Spinal cord (tissue), 10 donors: ENCODE data around the gene MLX. TPM values are rescaled to one million over a fixed set of nuclear protein-coding genes. Genes with fewer than 3 reads are reported as not detected.
"Not testable (repeated sequence)": the region's sequence is repeated elsewhere in the genome, so short reads cannot be mapped to it uniquely, and the experiment has no call there.

Experiments used
- DNase-seq, 6 donors: peaks; one replicate each; pipeline versions ENCODE4 v3.0.0 to v3.0.0-alpha.2; 2013 to 2015; ENCODE audit warnings: low spot score in 6 of 6, low read depth in 4 of 6
- H3K27ac ChIP-seq: one replicate; pipeline ENCODE4 v1.5.1; 2013; ENCODE audit warnings: low read depth, low read length, control low read depth
- H3K27me3 ChIP-seq: one replicate; pipeline ENCODE4 v1.6.1; 2013; ENCODE audit warnings: low read length; ENCODE audit not compliant: control insufficient read depth, insufficient read depth
- H3K36me3 ChIP-seq: one replicate; pipeline ENCODE4 v1.6.1; 2013; ENCODE audit warnings: low read length; ENCODE audit not compliant: control insufficient read depth, insufficient read depth
- H3K4me1 ChIP-seq: one replicate; pipeline ENCODE4 v1.6.1; 2013; ENCODE audit warnings: low read length; ENCODE audit not compliant: control insufficient read depth, insufficient read depth
- H3K4me3 ChIP-seq: one replicate; pipeline ENCODE4 v1.5.1; 2013; ENCODE audit warnings: low read depth, low read length, control low read depth
- H3K9me3 ChIP-seq: one replicate; pipeline ENCODE4 v1.6.1; 2013; ENCODE audit warnings: low read length; ENCODE audit not compliant: control insufficient read depth, insufficient read depth
- WGBS: methylation state at CpG from one replicate; pipeline ENCODE4 v1.1.5; 2013; ENCODE audit warnings: missing lambda C conversion rate; ENCODE audit not compliant: insufficient coverage; 5-methylcytosine and 5-hydroxymethylcytosine counted together
- polyA plus RNA-seq, 2 donors: library from polyadenylated mRNA; unstranded; fragments of 120-200 nt; gene quantifications; one replicate each; pipeline ENCODE4 v1.2.1, GENCODE V29; 2013; ENCODE audit not compliant: insufficient read length in 2 of 2
- total RNA-seq, 2 donors: library from RNA; depleted of rRNA in 1 of 2; stranded (reverse); fragments of 120-200 nt in 1 of 2; fragments of >200 nt in 1 of 2; gene quantifications; one replicate each; pipeline versions ENCODE4 v1.2.3 to v1.2.4, GENCODE V29; 2013 to 2014
- donor health status: healthy.

MLX gene
- total and polyA plus RNA-seq, 4 donors: 20.3 to 45.4 (median 30.2) TPM

DNA sequence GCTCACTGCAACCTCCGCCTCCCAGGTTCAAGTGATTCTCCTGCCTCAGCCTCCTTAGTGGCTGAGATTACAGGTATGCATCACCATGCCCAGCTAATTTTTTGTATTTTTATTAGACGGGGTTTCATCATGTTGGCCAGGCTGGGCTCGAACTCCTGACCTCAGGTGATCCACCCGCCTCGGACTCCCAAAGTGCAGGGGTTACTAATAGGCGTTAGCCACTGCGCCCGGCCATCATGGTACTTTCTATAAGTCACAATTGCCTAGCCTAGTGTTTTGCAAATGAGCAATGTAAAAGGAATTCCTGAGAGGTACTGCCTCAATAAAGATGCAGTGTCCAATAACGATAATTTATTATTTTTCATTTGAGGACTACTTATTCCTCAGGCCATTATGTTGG lies 24.5 kb downstream of the MLX start:
- Histone ChIP-seq H3K27me3 (no peaks in the 10 kb centered on the region), H3K9me3 (no peaks in the 10 kb centered on the region), H3K4me3 (no peak overlapping the region), H3K36me3 (peaks cover 38% of the 10 kb centered on the region), H3K27ac (no peak overlapping the region), H3K4me1 (no peaks in the 10 kb centered on the region)
- DNase-seq: peak in 1 of 6 donors; percentile 13
- WGBS: 90% methylated on average over 2 of the region's 9 CpGs

DNA sequence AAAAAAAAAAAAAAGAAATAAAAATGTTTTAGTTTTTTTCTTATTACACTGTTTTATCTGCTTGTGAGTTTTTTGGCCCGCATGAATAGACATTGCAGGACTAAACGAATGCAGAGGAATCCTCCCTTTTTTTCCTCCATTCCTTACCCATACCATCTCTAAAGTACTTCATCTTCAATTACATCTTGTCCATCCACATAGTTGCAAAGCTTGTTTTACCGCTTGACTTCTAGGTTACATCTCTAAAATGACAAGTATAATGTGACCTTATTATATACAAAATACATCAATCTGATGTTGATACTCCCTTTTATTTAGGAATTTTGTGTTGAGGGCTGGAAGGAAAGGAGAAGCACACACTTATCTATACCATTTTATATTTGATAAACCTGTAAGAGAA lies 29.5 kb downstream of the MLX start:
- H3K27ac ChIP-seq: no peak overlapping the region
- no peaks in the 10 kb centered on the region for H3K4me1 ChIP-seq
- no peaks in the 10 kb centered on the region for H3K27me3 ChIP-seq
- no peak for DNase-seq
- WGBS: no CpG with 5 or more reads among the region's 3 CpGs
- no peaks in the 10 kb centered on the region for H3K9me3 ChIP-seq
- H3K36me3 ChIP-seq: peaks cover 7% of the 10 kb centered on the region
- no peak overlapping the region for H3K4me3 ChIP-seq

DNA sequence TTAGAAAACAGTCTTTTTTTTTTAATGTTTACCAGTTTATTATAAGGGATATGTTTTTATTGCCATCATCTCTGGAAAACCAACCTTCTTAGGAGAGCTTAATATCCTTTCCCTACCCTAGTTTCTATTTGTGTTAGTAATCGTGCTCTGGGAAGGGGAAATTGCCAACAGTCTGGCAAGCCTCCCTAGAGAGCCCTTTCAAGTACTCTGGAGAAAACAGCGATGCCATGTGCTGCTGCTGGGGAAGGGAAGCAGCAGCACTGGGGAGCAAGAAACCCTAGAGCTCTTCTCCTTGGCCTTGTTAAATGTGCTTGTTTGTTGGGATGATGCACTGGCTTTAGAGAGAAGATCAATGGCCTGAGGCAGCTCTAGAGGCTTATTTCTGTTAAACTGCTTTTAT lies 32.0 kb downstream of the MLX start:
- H3K4me3 ChIP-seq: no peak overlapping the region
- H3K27ac ChIP-seq: no peak overlapping the region
- H3K36me3 ChIP-seq: peaks cover 5% of the 10 kb centered on the region
- peak in 2 of 6 donors; percentile 44 to 70 for DNase-seq
- H3K4me1 ChIP-seq: no peaks in the 10 kb centered on the region
- H3K9me3 ChIP-seq: no peaks in the 10 kb centered on the region
- H3K27me3 ChIP-seq: no peaks in the 10 kb centered on the region
- WGBS: 33% methylated on average over 1 of the region's 2 CpGs

DNA sequence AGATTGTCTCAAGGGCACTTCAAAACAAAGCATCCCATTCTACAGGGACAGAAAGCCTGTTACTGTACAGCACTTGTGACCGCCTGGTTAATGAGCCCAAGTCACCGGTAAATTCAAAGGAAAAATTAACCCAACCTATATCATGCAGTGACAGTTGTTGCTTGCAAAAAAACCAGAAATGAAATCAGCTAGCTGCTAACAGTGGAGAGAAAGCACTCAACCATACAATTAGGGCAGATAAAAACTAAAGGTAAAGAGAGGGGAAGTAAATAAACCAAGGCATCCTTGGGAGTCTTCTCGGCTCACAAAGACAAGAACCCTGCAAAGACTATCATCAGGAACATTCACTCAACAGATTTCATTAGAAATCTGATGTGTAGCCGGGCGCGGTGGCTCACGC lies 36.4 kb downstream of the MLX start:
- Histone ChIP-seq H3K27me3 (no peaks in the 10 kb centered on the region), H3K9me3 (no peaks in the 10 kb centered on the region), H3K27ac (no peak overlapping the region), H3K4me3 (no peak overlapping the region), H3K36me3 (peaks cover 3% of the 10 kb centered on the region), H3K4me1 (peaks cover 17% of the 10 kb centered on the region)
- 100% methylated on average over 1 of the region's 7 CpGs for WGBS
- DNase-seq: no peak

DNA sequence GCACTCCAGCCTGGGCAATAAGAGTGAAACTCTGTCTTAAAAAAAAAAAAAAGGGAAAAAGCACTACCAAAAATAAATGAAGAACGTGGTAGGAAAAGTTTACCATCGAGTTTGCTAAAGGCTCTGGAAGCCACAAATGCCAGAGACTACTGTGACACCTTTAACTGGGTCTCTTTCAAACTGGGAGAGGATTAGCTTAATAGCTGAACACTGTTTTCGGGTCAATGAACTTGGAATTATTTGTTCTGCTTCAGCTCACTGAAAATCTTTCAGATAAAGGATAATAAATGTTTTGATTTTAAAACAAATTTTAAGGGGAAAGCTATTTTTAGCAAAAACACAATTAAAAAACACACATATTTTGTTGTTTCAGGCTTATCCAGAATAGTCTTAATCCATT lies 40.9 kb downstream of the MLX start:
- Histone ChIP-seq H3K4me3 (peak overlapping the region; percentile 87), H3K36me3 (peaks cover 16% of the 10 kb centered on the region), H3K9me3 (no peaks in the 10 kb centered on the region), H3K27ac (no peak overlapping the region), H3K4me1 (peaks cover 21% of the 10 kb centered on the region), H3K27me3 (no peaks in the 10 kb centered on the region)
- DNase-seq: no peak
- no CpG with 5 or more reads among the region's 3 CpGs for WGBS

DNA sequence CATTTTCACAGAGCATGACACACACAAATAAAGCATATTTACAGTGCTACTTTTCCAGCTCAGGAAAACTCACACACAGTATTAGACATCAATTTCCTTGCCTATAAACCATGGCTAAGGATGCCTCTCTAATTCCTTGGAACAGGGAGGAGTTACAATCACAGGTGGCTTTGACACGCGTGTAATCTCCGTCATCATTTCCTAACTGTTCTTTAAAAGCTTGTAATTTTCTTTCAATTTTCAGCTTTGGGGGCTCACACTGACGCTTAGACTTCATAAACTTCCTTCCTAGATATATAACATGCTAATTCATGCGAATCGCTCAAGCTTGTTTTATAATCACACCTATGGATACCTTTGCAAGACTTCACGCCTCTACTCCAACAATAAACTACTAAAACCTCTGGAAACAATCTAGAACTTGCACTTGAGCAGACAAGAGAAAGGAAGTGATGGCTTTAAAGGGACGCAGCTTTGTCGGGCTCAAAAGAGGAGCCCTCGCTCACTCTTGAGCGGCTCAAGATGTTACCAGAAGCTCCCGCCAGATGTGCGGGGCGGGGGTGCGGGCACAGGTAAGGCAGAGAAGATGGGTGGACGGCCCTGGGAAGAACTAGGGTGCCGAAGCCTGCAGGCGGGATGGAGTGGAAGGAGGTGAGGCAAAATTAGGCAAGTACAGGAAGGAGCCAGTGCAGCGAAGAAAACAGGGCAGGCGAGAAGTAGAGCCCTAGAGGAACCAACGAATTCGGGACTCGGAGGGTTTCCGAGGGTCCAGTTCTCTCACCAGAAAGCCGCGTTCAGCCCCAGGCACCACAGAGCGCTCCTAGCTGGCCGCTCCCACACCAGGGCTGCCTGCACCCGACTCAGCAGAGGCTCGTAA lies 41.6 kb downstream of the MLX start:
- Histone ChIP-seq H3K27ac (peak overlapping the region; percentile 92), H3K36me3 (peaks cover 24% of the 10 kb centered on the region), H3K27me3 (no peaks in the 10 kb centered on the region), H3K9me3 (no peaks in the 10 kb centered on the region), H3K4me1 (peaks cover 21% of the 10 kb centered on the region), H3K4me3 (peak overlapping the region; percentile 87)
- WGBS: 2% methylated on average over 29 of the region's 30 CpGs
- no peak for DNase-seq

DNA sequence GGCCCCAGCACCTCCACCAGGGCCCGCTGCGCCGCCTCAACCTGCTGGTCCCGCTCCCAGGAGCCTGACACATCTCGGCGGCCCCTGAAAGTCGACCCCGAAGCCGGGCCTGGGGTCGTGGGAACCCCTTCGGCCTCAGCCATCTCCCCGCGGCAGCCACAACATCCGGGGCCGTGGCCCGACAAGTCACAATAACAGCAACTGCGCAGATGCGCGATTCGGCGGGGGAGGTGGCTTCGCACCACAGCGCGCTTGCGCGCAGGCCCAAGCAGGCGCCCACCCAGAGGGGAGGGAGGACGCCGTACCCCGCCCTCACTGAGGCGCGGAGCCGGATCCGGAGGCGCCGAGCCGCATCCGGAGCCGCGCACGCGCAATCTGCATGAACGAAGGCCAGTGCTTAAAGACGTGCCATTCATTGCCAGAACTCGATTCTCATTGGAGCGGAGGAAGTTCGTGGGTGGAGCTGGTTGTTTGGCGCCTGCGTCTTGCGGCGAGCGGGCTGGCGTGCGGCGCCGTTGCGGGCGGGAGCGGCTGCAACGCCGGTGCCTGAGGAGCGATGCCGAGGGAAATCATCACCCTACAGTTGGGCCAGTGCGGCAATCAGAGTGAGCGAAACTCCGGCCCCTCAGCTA lies 42.4 kb downstream of the MLX start, which contains the start of the genes RETREG3 and TUBG1:
Gene RETREG3, minus strand, starts transcription at position 193 of the 632 bp plus-strand sequence. Its CDS starts 50 bp downstream, at position 143.
Gene TUBG1, plus strand, starts transcription at position 502 of the 632 bp plus-strand sequence. Its CDS starts 55 bp downstream, at position 557.
- peaks cover 21% of the 10 kb centered on the region for H3K4me1 ChIP-seq
- WGBS: 0% methylated on average over 66 of the region's 66 CpGs
- H3K4me3 ChIP-seq: peak within 1 kb of the TSS; percentile 87

DNA sequence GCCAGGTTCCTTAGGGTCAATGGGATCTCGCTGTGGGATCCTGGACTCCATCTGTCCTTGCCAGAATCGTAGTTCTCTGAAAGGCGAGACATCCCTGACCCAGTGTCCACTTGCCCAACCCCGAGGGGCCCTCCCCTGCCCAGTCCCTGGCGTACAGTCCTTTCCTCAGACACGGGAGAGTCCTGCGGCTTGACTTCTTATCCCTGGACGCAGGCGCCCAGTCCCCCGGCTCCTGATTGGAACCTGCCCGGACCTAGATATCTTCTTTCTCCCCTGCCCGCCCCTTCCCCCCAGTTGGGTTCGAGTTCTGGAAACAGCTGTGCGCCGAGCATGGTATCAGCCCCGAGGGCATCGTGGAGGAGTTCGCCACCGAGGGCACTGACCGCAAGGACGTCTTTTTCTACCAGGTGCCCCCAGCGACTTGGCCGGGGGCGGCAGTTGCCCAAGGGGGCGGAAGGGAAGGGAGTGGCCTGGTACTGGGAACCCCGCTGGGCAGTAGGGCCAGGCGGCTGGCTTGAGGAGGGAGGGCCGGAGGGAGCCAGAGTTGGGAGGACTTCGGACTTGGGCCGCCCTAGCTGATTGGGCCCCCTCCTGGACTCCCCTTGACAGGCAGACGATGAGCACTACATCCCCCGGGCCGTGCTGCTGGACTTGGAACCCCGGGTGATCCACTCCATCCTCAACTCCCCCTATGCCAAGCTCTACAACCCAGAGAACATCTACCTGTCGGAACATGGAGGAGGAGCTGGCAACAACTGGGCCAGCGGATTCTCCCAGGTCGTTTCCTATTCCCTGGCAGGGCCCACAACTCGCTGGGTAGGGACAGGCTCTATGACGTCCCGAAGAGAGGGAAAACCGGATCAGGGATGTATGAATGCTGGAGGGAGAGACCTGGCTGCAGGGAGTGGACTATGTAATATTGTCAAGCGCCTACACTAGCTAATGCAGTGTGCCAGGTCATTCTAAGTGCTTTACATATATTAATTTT lies 43.2 kb downstream of the MLX start:
- Histone ChIP-seq H3K36me3 (peaks cover 39% of the 10 kb centered on the region), H3K4me3 (peak overlapping the region; percentile 87), H3K27ac (peak overlapping the region; percentile 78), H3K4me1 (peaks cover 21% of the 10 kb centered on the region)
- 3% methylated on average over 23 of the region's 42 CpGs for WGBS
- DNase-seq, H3K9me3 ChIP-seq, H3K27me3 ChIP-seq: not testable (repeated sequence)

More for the DNA sequence above, 42.4 kb downstream of the MLX start, which contains the start of the genes RETREG3 and TUBG1:
- Histone ChIP-seq H3K9me3 (no peaks in the 10 kb centered on the region), H3K27ac (peak within 1 kb of the TSS; percentile 92), H3K27me3 (no peaks in the 10 kb centered on the region), H3K36me3 (peaks cover 31% of the 10 kb centered on the region)
- DNase-seq: peak; percentile 98 to 100 (median 99)

DNA sequence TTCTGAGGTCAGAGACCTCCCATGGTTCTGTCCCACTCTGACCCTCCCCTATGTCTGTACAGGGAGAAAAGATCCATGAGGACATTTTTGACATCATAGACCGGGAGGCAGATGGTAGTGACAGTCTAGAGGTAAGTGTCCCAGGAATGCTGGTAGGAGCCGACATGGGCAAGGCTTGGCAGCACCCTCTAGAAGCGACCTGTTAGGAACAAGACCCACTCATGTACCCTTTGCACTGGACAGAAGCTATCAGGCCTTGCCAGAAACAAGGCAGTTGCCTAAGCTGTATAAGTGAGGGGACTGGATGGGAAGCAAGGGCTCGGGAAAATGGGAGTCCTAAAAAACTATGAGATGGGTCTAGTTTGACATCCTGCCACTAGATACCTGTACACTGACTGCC lies 45.1 kb downstream of the MLX start:
- no peaks in the 10 kb centered on the region for H3K27me3 ChIP-seq
- DNase-seq: no peak
- H3K27ac ChIP-seq: no peak overlapping the region
- H3K9me3 ChIP-seq: no peaks in the 10 kb centered on the region
- H3K36me3 ChIP-seq: peaks cover 39% of the 10 kb centered on the region
- WGBS: 100% methylated on average over 1 of the region's 4 CpGs
- no peak overlapping the region for H3K4me3 ChIP-seq
- peaks cover 12% of the 10 kb centered on the region for H3K4me1 ChIP-seq
